Transverse colon (tissue), 4 donors: ENCODE results near the gene ETV7.

Experiments
- CTCF ChIP-seq, 5 experiments: fragments of 200-600 bp in 3 of 5; fragments of 450-650 bp in 2 of 5; sonication (generic) in 3 of 5; IDR thresholded peaks; 1 replicate in 2 of 5; 2 replicates in 3 of 5; pipeline ENCODE4 v1.5.1; 2016 to 2017; ENCODE audit warnings: antibody characterized with exemption in 5 of 5, inconsistent platforms in 3 of 5, mild to moderate bottlenecking in 2 of 5, moderate library complexity in 1 of 5
- EP300 ChIP-seq: sonication (generic); formaldehyde crosslinking; IDR thresholded peaks from one replicate; pipeline ENCODE4 v1.6.1; 2017; ENCODE audit warnings: antibody characterized with exemption, low read depth
- POLR2A ChIP-seq: fragments of 450-650 bp; IDR thresholded peaks from one replicate; pipeline ENCODE4 v1.6.1; 2016; ENCODE audit warnings: antibody characterized with exemption, mild to moderate bottlenecking, moderate library complexity
- POLR2AphosphoS5 ChIP-seq, 3 donors: sonication (generic); formaldehyde crosslinking; IDR thresholded peaks; one replicate each; pipeline ENCODE4 v1.6.1; 2016; ENCODE audit warnings: antibody characterized with exemption in 3 of 3

- no peak for TF ChIP-seq CTCF (IDR thresholded peaks at IDR 0.05)
- TF ChIP-seq POLR2A, result no peak
- TF ChIP-seq POLR2AphosphoS5 (IDR thresholded peaks at IDR 0.05), result no peak
- no peak for TF ChIP-seq EP300
Observed at GRCh38 chr6:36343109-36343680, 44.3 kb downstream of the ETV7 start.
